Left ventricle myocardium superior (tissue), 1 donor: ENCODE data around the gene PLSCR4. TPM values are rescaled to one million over a fixed set of nuclear protein-coding genes. Genes with fewer than 3 reads are reported as not detected.

ENCODE experiments used
- ATAC-seq: fragments of 200-7000 bp; cut with Tn5 transposase; one replicate; pipeline ENCODE4 v1.9.1; 2020; ENCODE audit warnings: mild to moderate bottlenecking, moderate library complexity
- DNase-seq: peaks from one replicate; pipeline ENCODE4 v3.0.0-alpha.2; 2020
- intact Hi-C: fragments of 100-400 bp; cut with micrococcal nuclease; formaldehyde crosslinking; loops from one replicate; pipeline ENCODE4 v1.11.0; 2022
- total RNA-seq: library from RNA; stranded (reverse); fragmentation: NEBNext Ultra II Directional; extraction: Animal tissue kit (Norgen Biotek cat#: 25700); gene quantifications from one replicate; pipeline ENCODE4 v1.2.1, GENCODE V29; 2021
- donor health status: DM: no; HTN: yes; CAD: no; lungs with severe emphysema.

The PLSCR4 gene
- total RNA-seq, 1 donor from 2014 or later = 13.8 TPM

DNA sequence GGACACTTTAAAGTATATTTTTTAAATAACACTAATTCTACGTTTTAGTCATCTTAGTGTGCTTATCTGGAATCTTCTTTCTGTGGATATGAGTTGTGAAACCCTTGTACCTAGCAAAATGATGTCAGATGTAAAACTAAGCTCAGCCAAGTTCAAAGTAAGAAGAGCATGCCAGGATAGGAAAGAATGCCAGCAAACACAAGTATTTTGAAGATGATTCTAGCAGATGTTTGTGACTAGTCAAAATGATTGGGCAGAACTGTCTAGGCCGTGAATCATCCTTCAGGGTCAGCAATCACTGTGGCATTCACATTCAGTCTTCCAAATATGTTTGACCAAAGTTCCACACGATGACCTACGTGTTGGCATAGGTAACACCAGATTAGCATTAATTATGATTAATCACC lies 84.5 kb downstream of the PLSCR4 start:
- no peak for DNase-seq
- ATAC-seq = peak; percentile 8
- intact Hi-C loops = loop anchor here (10.0 kb wide), 1 partner anchor 92 kb away; no protein-coding TSS in a partner anchor

DNA sequence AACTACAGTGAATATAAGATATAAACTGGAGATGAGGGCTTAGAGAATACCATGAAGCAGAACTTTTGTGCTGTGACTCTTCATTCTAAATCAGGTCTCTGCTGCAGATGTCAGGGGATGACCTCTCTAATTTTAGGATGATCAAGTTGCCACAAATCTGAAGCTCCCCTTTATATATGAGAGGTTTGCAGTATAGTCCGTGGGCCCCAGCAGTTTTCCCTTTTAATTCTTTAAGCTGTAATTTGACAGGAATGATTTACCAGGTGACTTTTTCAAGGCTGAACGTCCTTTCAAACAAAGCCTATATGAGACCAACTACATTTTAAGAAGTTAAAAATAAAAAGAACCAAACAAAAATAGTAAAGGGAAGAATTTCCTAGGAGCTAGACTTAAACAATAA lies 85.0 kb downstream of the PLSCR4 start:
- intact Hi-C loops = loop anchor here (10.0 kb wide), 1 partner anchor 91 kb away; no protein-coding TSS in a partner anchor
- DNase-seq = no peak

DNA sequence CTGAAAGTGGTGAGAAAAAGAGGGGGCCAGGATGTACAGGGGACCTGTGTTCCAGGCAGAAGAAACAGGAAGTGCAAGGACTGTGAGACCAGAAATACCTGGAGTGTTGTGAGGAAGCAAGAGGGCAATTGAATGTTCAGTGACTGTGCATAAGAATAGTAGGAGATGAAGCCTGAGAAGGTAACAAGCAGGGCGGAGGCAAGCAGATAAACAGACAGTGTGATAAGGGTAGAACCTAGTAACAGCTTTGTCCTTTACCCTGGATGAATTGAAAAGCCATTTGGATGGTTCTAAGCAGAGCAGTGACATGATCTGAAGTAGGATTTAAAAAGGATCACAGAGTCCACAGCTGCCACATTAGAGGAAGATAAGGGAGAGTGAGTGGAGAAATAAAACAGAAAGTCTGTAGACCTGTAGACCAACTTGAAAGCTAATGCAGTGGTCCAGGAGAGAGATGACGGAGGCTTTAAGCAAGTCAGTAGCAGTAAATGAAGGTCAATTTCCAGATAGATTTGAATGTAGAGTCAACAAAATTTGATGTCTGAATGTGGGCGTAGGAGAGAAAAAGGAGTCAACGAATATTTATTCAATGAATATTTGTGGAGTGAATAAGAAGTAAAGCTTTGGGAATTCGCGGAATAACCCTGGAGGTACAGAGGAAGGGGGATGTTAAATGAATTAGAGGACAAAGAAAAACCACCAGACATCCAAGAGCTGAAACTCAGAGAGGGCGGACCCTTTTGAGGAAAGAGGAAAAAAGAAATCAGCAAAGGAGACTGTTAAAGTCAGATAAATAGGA lies 85.7 kb downstream of the PLSCR4 start:
- ATAC-seq (peak; percentile 1), DNase-seq (no peak)
- intact Hi-C loops = loop anchor here (10.0 kb wide), 1 partner anchor 90 kb away; no protein-coding TSS in a partner anchor

More for the DNA sequence above, 85.0 kb downstream of the PLSCR4 start:
- no peak for ATAC-seq

DNA sequence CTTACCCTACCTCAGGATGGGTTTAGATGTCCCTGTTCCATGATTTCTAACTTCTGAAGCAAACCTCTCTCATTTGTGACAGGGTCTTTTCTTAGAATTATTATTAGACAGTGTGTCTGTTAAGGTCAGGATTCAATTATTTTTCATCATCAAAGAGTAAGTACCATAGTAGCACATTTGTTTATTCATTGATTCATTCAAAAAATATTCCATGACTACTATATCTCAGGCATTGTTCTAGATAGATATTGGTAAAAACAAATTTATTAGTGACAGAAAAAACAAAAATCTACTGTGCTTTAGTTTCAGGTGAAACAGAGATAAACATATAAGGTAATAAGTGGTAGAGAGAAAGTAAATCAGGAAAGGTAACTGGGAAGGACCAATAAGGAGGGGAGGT lies 86.4 kb downstream of the PLSCR4 start:
- no peak for DNase-seq
- intact Hi-C loops = loop anchor here (10.0 kb wide), 1 partner anchor 90 kb away; no protein-coding TSS in a partner anchor
- ATAC-seq = no peak

DNA sequence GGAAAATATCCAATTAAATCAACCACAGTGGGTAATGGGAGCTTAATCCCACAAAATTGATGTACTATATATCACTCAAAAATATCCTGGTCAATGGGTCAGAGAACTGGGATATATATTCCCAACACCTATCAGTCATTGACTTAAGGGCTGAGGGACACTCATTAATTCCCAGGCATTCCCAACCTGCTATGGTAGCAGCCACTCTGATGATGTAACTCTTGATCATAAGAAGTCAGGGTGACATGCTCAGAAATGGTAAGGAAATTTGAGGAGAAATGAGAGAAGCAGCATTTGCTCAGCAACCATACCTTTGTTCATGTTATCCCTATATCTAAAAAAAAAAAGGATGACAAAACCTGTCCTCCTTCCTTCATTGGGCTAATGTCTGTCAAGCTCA lies 86.8 kb downstream of the PLSCR4 start:
- DNase-seq (no peak), ATAC-seq (no peak)
- intact Hi-C loops = loop anchor here (10.0 kb wide), 1 partner anchor 89 kb away; no protein-coding TSS in a partner anchor

DNA sequence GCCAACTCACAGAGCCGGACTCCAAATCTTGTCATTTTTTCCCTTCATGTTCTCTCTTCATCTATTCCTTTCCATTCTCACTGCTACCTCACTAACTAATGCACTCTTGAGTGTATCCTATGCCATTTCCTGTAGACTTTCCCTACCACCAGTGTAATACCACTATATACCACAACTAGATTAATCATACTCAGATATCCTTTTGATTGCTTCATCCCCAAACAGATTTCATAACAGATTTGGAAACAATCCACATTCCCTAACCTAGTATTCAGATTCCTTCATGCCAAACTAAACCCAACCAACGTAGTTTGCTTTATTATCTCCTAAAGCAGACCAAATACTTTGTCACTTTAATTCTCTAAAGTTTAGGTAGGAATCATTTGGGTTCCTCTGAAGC lies 87.3 kb downstream of the PLSCR4 start:
- DNase-seq (no peak), ATAC-seq (no peak)
- intact Hi-C loops = loop anchor here (10.0 kb wide), 1 partner anchor 89 kb away; no protein-coding TSS in a partner anchor

DNA sequence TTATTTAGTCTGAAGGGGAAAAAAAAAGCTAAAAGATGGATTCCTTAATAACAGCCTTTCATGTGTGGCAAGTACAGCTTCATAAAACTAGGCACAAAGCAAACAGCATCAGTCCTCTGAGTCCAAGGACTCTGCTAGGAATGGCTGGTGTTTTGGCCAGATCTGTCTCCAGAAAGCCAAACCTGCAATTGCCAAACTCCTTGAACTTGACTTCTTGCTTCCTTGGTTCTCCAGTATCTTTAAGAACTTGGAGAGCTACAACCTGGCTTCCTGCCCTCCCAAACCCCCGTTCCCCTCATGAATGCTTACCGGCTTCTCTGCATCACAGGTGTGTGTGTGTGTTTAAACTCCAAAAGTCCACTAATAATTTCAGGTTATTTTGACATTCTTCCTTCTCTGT lies 88.3 kb downstream of the PLSCR4 start:
- intact Hi-C loops = loop anchor here (10.0 kb wide), 1 partner anchor 88 kb away; no protein-coding TSS in a partner anchor
- no peak for DNase-seq
- no peak for ATAC-seq

DNA sequence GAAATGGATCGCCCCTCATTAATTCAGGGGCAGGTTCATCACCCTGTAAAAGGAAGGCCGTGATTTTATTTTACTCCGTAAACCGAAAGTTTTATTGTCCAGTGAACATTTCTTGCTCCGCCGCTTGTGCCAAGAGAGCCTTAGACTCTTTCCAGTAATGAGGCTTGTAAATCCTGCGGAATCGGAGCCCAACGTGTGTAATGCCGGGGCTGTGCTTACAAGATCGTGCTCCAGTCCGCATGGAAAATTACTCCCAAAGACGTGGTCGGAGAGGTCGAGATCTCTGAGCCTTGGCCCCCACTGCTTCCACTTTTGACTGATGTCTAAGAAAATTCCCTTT lies 89.3 kb downstream of the PLSCR4 start:
- intact Hi-C loops = loop anchor here (10.0 kb wide), 1 partner anchor 87 kb away; no protein-coding TSS in a partner anchor

DNA sequence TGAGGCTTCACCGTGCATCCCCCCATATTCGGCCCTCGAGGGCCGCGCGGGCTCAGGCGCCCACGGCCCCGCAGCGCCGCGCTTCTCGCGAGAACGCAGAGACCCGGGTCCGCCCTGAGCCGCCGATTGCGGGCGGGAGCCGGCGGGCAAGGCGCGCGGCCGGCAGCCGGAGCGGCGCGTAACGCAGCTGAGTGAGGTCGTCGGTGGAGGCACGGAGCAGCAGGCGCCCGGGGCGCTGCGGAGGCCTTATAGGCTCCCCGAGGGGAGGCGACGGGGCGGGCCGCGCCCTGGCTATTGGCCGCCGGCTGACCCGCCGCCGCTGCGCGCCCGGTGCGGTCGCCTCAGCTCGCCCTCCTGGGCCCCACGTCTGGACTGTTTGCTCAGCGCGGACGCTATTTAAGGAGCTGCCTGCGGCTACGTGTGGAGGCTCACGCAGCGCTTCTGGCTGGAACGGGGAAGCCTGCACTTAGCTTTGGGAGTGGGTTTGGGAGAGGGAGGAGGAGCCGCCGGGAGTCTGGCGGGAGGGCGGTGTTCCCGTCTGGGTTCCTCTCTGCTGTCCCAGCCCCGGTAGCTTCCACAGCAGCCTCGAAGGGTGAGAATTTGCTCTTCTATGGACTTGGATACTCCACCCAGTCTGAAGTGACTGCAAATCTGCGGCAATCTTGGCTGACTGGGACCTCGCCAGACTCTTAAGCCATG lies 89.8 kb downstream of the PLSCR4 start, which contains the start of gene PLOD2:
TSS of gene PLOD2 (minus strand) at position 221 of the 699 bp plus-strand sequence. CDS start at position 26, 195 bp downstream.
- intact Hi-C loops = loop anchor here (10.0 kb wide), 1 partner anchor 86 kb away; no protein-coding TSS in a partner anchor
- peak; percentile 88 for DNase-seq
- ATAC-seq = peak; percentile 84

More for the DNA sequence above, 89.3 kb downstream of the PLSCR4 start:
- DNase-seq (peak; percentile 46), ATAC-seq (peak; percentile 31)

DNA sequence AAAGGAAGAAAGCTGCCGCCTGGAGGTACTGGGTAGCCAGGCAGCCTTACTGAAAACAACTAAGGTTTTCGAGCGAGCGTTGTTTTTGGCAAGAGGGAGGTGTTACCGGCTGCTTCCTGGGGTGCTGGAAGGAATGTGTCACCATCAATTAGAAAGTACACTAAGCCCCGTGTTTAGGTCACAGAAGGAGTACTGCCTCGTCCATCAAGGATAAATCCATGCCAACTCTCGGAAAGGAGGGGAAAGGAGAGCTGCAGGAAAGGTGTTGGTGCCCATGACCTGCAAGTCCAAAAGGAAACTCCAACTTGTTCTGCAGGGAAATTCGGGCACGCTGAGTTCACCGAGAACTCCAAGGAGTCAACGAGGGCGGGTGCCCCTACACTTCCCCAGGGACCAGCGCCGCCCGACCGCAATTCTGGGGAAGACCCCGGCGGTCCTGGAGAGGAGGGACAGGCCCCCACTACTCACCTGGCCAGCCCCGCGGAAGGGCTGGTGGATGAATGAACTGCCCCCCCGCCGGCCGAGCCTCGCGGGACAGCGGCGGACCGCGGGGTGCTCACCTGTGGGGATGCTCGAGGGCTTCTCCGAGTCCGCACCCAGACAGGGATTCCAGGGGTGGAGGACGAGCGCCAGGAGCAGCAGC lies 90.5 kb downstream of the PLSCR4 start:
- ATAC-seq (peak; percentile 62), DNase-seq (peak; percentile 46)
- intact Hi-C loops = loop anchor here (10.0 kb wide), 1 partner anchor 86 kb away; no protein-coding TSS in a partner anchor

DNA sequence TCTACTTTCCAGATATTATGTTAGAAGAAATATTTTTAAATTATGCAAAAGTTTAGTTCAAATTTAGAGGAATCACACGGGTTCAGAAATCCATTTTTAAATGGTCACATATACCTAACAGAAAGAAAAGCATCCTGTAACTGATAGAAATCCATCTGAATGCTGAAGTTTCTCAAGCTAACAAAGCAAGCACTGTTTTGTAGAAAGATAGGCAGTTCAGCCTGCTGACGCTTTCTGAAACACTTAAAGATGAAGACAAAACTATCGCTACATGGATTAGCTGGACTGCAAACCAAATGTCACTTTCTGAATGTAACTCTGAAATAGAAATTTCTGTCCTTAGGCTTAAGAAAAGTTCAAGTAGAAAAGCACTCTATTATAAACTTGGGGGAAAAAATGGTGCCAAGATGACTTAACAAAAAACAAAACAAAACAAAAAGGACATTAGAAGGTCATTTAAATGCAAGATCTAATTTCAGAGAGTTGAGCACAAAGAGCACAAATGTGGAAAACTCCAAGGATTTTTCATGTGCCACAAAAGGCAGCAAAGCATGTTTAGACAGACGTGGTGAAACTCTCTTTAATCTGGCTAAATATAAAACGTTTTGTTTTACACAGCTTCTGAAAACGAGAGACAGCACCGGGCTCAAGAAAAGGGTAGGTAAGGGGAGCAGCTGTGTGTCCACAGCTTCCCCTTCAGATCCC lies 91.1 kb downstream of the PLSCR4 start:
- DNase-seq (no peak), ATAC-seq (no peak)
- intact Hi-C loops = loop anchor here (10.0 kb wide), 1 partner anchor 85 kb away; no protein-coding TSS in a partner anchor

DNA sequence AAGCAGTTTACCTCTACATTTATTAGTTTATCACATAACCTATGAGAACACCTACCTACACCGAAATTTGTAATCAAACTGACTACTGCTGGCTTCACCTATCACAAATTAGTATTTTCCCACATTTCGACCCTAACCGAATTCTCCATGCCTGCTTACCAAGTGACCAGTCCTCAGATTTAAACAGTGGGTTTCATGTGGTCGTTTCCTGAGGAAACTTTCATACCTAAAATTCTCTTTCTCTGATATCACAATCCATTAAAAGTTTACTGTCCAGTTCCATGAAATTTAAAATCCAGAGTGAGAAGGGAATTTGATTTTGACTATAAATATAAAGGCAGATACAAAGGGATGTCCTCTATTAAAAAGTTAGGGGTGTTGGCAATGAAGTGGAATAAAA lies 91.9 kb downstream of the PLSCR4 start:
- ATAC-seq = no peak
- no peak for DNase-seq
- intact Hi-C loops = no loop called here

DNA sequence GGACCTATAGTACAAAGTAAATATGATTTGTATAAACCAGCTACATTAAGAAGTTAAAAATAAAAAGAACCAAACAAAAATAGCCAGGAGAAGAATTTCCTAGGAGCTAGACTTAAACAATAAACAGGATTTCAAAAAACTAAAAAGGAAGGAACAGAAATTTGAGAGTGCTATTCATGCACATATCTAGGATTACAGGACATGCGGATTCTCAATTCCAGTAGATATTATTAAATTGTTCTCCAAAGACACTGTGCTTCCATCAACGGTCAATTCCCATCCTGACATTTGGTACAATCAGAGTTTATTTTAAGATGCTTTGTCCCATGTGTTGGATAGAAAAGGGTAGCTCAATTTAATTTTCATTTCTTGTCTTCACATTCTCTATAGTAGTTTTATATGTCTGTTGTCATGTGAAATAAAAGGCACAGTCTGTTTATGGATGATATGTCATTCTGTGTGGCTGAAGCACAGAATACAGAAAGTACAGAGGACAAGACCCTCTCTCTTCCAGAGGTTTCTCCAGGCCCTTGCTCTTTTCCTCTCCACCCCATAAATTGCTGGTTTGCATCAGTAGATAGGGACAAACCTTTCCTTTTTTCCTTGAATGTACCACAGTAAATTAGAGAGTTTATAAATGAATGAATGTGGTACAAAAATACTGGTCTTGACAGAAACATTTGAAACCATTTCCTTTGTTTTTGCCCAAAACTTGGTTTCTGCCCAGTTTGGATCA lies 93.4 kb downstream of the PLSCR4 start:
- ATAC-seq (no peak), DNase-seq (no peak)
- intact Hi-C loops = no loop called here

DNA sequence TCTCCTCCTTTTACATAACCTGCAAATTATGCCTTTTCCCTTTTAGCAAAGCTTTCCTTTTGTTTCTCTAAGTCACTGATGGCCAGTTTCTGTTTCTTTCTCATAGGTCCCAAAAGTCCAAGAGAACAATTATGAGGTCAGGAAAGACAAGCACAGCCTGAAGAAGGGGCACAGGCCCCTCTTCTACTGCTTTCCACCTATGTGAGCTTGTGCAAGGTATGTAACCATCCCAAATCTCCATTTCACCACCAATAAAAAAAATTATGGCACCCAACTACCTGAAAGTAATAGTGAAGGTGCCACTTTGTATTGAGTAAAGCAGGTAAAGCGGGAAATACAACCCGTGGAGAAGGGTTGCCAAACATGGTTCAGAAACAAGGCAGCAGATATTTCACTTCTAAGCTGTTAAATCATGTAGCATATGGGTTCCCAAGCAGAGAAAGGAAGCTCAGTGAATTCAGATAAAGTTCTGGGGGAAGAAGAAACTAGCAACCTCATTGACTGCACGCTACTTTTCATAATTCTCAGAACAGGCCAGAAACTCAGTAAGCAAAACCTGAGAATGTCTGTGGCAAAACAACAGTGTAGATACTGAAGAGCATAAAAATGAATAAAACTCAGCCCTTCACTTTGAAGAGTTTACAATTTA lies 94.1 kb downstream of the PLSCR4 start:
- ATAC-seq = no peak
- DNase-seq = no peak
- intact Hi-C loops = no loop called here

DNA sequence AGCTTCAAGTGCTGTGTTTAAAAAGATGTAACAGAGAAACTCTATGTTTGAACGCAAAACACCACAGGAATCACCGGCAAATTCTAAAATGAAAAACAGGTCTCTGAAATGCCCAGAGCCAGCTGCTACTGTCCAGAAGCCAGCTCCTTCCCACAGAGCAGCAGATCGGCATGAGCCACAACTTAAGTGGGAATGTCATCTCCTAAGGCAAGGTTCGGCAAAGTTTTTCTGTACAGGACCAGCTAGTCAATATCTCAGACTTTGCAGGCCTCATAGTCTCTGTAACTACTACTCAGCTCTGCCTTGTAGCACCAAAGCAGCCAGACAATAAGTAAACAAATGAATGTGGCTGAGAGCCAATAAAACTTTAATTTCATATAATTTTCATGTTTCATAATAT lies 94.8 kb downstream of the PLSCR4 start:
- intact Hi-C loops = no loop called here
- peak; percentile 34 for DNase-seq
- ATAC-seq = peak; percentile 23

DNA sequence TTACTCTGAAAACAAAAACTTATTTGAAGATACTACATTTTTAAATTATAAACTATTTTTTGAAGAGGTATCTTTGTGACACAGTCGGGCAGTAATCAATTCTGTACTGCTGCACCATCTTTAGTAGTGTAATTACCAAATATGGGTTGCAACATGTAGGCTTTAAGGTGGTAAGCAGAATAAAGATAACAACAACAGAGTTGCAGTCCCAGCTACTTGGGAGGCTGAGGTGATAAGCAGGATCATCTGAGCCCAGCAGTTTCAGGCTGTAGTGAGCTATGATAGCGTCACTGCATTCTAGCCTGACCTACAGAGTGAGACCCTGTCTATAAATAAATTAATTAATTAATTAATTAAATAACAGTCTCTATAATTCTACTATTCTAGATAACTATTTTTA lies 95.9 kb downstream of the PLSCR4 start:
- ATAC-seq = peak; percentile 46
- DNase-seq = no peak
- intact Hi-C loops = no loop called here

DNA sequence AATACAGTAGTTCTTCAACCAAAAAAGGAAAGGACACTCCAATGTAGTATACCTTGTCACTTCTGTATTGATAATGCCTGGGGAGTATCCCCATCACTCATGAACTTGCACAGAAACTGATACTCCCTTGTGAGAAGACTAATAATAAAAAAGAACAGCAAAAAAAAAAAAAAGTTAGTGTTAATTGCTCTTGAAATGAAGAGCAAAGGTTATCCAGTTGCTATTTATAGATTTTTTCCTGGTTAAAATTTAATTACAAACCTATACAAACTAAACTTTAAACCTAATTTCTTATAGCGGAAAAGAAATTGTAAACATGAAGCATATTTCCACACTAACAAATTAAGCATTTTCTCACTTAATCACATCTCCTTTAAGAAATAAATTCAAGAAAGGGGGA lies 96.6 kb downstream of the PLSCR4 start:
- ATAC-seq = no peak
- intact Hi-C loops = no loop called here
- no peak for DNase-seq

DNA sequence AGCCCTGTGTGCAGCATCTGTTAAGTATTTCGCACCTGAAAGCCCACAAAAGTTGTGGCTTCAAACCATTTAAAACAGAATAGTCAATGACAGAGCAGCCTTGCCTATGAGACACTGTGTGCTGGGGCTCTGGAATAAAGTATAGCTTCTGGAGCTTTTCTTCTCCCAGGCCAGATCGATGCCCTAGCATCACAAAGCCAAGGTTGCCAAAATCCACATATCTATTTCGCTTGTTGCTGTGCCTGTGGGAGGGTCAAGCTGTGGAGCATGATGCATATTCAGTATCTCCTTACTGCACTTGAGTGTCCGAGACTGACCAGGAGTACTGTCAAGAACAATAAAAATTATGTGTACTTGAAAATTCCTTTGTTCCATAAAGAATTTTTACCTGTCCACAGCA lies 97.5 kb downstream of the PLSCR4 start:
- intact Hi-C loops = no loop called here
- ATAC-seq = no peak
- DNase-seq = no peak
